HG03064 (cell line): ENCODE data around the gene LIMS1.
"Not testable (repeated sequence)": the region's sequence is repeated elsewhere in the genome, so short reads cannot be mapped to it uniquely, and the experiment has no call there.

ENCODE experiments used
- ATAC-seq: cut with Tn5 transposase; IDR thresholded peaks from one replicate; pipeline ENCODE4 v1.9.1; 2021; ENCODE audit warnings: low read depth; ENCODE audit not compliant: unreplicated experiment

The LIMS1 gene

DNA sequence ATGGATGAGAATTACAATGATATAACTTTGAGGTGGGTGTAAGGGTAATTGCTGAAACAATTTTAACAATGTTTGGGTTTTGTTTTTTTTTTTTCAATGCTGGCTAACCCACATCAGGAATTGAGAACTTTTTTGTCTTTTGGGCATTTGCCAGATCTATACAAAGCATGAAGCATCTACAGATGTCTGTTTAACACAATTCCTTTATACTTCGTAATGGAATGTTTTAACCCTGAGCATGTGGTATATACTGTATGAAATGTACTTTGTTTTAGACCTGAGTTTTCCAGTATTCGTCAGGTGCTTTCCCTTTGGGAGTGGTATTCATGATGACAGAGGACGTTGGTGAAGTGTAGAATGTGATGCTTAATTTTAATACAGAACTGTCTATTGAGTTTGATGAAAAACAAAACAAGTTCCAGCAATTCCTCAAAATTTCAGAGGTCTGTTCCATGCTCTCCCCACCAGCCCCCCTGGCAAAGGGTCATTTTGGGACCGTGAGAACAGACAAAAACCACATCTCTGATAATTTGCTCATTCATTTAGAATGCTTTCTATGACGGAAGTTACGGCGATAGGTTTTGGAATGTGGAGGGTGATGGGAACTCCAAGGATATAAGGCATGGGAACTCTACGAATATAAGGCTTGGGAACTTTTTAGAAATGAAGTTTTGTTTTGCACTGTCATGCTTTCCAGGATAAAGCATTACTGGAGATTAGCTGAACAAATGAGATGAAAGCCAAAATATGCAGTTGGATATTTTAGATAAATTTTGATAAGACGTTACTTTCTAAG lies 14.1 kb downstream of the LIMS1 start:
- no peak for ATAC-seq

GRCh38 chr2:108552566-108552965 lies 18.3 kb downstream of the LIMS1 start:
- no peak for ATAC-seq

DNA sequence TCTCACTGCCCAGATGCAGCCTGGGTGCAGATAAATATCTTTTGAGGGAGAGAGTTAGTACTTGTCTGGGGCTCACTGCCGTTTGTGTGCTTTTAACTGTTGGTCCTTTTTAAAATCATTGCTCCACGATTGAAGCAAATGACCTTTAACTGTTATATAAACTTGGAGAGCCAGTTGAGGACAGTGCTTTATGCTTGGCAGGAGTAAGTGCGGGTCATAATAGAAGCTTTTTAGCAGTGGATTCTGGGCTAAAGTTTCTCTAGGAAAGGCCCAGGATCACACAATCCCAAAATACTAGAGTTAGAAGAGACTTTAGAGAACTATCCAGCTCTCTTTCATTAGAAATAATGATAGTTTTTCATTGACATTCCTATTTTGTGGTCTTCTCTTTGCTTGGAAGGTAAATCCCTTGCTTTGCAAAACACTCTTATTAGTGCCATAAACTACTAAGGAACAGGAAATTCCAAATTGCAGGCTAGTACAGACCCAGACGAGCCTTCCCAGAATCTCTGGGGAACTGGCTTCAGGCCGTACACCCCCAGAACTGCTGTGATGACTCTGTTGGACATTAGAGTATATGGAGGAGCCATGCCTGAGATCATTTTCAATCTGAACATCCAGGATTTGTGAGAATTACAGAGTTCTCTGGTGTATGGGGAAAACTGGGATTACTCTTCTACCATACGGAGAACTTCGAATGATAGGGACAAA lies 19.1 kb downstream of the LIMS1 start:
- ATAC-seq = no peak

GRCh38 chr2:108554528-108554927 lies 20.3 kb downstream of the LIMS1 start:
- no peak for ATAC-seq

DNA sequence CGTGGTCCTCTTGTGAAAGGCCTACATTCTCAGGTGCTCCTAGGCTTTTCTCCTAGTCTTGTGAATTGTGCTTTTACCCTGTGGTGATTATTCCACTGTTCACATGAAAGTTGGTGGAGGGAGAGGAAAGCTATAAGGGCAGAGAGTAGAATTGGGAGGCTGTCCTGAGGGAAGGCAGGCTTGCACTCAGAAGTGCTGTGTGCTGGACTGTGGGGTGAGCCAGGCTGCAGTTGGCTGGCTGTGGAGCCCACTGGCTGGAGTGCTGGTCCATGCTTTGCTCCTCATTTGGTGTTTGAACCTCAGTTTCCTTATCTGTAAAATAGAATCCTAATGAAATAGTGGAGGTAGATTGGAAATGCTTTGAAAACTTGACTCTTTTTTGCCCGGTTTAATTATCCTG lies 21.3 kb downstream of the LIMS1 start:
- no peak for ATAC-seq

- ATAC-seq = not testable (repeated sequence)
Measured at GRCh38 chr2:108556581-108556980, 22.3 kb downstream of the LIMS1 start.

- ATAC-seq = no peak
Measured at GRCh38 chr2:108560241-108560811, 26.1 kb downstream of the LIMS1 start.

GRCh38 chr2:108560895-108561530 lies 26.7 kb downstream of the LIMS1 start:
- ATAC-seq = no peak

DNA sequence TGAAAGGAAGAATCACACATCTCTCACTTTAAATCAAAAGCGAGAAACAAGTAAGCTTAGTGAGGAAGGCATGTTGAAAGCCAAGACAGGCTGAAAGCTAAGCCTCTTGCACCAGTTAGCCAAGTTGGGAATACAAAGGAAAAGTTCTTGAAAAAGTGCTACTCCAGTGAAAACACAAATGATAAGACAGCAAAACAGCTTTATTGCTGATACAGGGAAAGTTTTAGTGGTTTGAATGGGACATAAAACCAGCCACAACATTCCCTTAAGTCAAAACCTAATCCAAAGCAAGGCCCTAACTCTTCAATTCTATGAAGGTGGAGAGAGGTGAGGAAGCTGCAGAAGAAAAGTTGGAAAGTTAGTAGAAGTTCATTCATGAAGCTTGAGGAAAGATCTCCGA lies 28.0 kb downstream of the LIMS1 start:
- ATAC-seq = no peak

DNA sequence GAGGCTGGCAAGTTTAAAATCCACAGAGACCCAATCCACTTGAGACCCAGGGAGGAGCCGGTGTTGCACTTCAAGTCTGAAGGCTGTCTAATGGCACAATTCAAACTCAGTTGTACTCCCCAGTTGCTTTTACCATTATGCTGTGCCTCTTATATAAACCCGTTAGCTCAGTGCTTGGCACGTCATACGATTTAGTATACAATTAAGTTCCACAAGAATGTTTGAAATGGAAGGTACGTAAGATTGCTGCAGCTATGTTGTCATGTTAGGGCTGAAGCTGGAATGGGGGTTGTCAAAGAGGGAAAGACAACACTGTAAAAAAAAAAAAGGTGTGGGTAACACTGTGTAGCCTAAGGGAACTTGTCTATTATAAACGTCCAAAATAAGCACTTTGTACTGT lies 30.2 kb downstream of the LIMS1 start:
- no peak for ATAC-seq

DNA sequence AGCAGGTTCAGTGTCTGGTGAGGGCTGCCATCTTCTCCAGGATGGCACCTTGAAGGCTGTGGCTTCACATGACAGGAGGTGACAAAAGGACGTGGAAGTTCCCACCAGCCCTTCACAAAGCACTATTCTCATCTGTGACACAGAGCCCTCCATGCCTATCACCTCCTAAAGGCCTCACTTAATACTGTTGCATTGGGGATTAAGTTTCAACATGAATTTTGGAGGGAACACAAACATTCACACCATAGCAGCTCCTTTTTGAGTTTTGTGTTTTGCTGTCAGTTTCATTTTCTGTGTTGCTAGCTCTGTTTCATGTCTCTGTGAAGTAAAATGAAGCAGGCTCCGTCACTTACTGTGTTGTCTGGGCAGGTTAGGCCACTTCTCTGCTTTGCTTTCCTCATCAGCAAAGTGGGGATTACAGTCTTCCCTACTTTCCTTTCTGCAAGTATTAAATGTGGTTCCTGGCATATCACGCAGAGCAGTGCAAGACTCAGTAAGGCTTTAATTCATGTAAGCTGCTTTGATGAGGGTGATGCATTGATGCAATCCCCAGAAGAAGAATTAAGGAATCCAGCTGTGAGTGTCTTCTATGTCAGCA lies 31.6 kb downstream of the LIMS1 start:
- peak; percentile 85 for ATAC-seq

DNA sequence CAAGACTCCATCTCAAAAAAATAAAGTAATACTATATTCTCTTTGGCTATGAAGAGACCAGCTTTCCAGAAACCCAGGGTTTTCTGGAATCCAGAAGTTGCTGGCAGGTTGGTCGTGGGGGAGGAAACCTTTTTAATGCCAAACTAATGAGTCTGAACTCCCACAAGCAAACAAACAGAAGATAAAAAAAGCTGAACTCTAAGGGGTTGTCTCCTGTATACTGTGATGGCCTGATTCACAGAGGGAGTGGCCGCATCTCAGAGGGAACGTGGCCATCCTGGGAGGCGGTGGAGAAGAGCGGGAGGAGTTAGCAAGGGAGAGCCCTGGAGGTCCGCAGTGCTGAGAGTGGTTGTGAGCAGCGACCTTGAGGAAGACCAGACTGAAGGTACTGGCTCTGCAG lies 36.1 kb downstream of the LIMS1 start:
- no peak for ATAC-seq

- no peak for ATAC-seq
Measured at GRCh38 chr2:108571286-108571685, 37.0 kb downstream of the LIMS1 start.

- ATAC-seq = no peak
Measured at GRCh38 chr2:108573061-108573460, 38.8 kb downstream of the LIMS1 start.

GRCh38 chr2:108574332-108574731 lies 40.1 kb downstream of the LIMS1 start:
- ATAC-seq = no peak

DNA sequence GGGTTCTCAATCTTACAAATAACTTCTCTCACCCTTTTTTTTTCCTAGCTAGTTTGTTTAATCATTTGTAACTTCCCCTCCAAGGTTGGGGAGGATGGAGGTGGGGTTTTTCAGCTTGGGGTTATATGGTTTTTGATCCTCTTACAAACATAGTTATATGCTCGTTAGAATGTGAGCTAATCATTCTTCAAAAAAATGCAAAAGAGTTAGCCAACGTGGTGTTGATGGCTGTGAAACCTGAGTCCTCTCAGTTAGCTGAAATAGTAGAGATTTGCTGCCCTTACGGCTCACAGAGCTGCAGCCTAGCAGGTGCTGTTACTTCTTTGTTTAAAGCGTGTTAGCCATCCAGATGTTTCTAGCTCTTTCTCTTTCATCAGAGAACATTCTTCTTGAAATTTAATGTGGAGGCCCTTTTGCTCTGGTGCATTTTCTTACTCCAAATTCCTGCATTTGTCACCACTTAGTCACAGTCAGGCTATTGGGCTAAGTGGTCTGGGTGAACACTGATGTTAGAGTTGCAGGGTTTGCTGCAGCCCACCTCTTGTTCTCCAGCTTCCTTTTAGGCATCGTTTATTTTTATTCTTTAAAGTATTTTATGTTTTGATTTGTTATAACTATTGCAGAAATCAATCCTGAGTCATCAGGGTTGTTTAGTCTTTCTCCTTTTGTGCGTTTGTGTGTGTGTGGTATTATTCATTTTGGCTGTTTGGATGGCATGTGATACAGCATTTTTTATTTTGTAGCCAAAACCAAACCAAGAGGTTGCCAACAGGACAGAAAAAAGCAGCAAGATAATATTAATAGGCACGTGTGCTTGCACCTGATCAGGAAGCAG lies 41.1 kb downstream of the LIMS1 start:
- ATAC-seq = peak; percentile 86

GRCh38 chr2:108577099-108577498 lies 42.8 kb downstream of the LIMS1 start:
- no peak for ATAC-seq

- no peak for ATAC-seq
Measured at GRCh38 chr2:108579623-108580022, 45.4 kb downstream of the LIMS1 start.

DNA sequence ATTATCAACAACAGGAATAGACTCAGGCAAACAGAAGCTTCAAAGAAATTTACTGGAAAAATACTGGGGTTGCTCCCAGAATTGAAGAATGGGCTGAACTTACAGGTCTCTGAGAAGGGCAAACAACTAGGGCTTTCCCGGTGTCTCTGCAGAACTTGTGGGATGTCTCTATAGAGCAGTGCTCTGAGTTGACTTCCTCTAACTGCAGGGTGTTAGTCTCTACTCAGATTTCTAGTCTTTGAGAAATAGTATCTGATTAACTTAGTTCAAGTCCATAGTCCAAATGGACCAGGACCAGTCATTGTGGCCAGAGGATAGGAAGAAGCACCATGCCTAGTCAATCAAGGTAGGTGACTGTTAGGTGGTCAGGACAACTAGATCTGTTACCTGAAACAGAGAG lies 45.8 kb downstream of the LIMS1 start:
- ATAC-seq = no peak

DNA sequence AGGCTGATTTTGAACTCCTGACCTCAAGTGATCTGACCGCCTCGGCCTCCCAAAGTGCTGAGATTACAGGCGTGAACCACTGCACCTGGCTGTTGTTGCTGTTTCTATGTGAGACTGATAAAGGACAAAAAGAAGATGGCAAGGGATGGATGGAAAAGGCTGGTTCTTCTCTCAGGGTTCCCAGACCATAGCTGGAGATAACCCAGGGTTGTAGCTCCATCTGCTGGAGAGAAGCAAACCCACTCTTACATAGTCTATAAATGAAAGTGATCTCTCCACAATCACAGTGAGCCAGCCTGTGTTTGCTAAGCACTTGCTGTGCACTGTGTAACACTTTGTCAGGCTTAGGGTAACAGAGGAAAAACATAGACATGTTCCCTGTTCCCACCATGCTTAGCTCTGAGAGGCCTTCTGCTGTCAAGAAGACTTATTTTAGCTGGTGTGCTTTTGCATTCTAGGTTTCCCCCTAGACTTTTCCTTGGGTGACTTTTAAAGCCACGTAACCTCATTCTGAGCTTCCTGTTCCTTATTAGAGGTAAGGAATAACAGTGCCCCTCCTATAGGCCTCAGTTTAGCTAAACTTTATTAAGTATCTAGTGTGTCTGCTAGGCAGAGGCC lies 49.7 kb downstream of the LIMS1 start:
- peak; percentile 74 for ATAC-seq
